Osteocyte (in vitro differentiated cells): Measurements from ENCODE around the gene HTATIP2. TPM values are rescaled to one million over a fixed set of nuclear protein-coding genes. Genes with fewer than 3 reads are reported as not detected.

ENCODE experiments used
- DNase-seq: peaks from one replicate; pipeline ENCODE4 v3.0.0; 2021; ENCODE audit warnings: mixed read lengths; ENCODE audit not compliant: unreplicated experiment; ENCODE audit errors: extremely low spot score
- H3K27ac Mint-ChIP-seq: one replicate; pipeline ENCODE4 v1.8.0; 2021; ENCODE audit warnings: mild to moderate bottlenecking, mixed read lengths; ENCODE audit not compliant: unreplicated experiment
- H3K27me3 Mint-ChIP-seq: one replicate; pipeline ENCODE4 v1.8.0; 2021; ENCODE audit warnings: mixed read lengths; ENCODE audit not compliant: unreplicated experiment
- H3K36me3 Mint-ChIP-seq: one replicate; pipeline ENCODE4 v1.8.0; 2021; ENCODE audit warnings: mixed read lengths; ENCODE audit not compliant: unreplicated experiment
- H3K4me1 Mint-ChIP-seq: one replicate; pipeline ENCODE4 v1.8.0; 2021; ENCODE audit warnings: mixed read lengths; ENCODE audit not compliant: unreplicated experiment
- H3K4me3 Mint-ChIP-seq: one replicate; pipeline ENCODE4 v1.8.0; 2021; ENCODE audit warnings: mild to moderate bottlenecking, moderate library complexity, mixed read lengths; ENCODE audit not compliant: unreplicated experiment
- H3K9me3 Mint-ChIP-seq: one replicate; pipeline ENCODE4 v1.8.0; 2021; ENCODE audit warnings: mixed read lengths; ENCODE audit not compliant: unreplicated experiment
- total RNA-seq: library from RNA; stranded (reverse); gene quantifications from 2 replicates; pipeline ENCODE4 v1.2.1, GENCODE V29; 2021
- TF ChIP-seq, protein P1 (sequence below): fragments of 200-600 bp; sonication (generic); IDR thresholded peaks from 2 replicates; pipeline ENCODE4 v1.5.0; 2021; ENCODE audit warnings: antibody characterized with exemption, mild to moderate bottlenecking, moderate library complexity

HTATIP2 gene
- total RNA-seq, 1 donor from 2014 or later = 24.2 TPM

DNA sequence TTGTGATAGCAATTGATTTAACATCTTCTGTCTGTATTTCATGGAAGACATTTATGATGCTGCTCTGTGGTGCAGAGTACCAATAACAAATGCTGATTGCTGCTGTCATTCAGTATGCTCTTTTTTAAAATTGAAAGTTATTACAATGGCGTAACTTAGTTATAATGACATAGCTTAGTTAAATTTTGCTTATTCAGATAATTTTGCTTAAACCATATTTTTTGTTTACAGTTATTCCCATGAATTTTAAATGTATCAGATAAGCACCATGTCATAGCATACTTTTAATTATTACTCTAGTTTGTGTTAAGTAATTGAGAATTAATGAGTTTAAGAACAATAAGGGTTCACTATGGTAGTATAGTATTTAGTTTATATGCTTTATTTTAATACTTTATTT lies 39.5 kb downstream of the HTATIP2 start:
- no peak for DNase-seq
- Mint-ChIP-seq H3K27me3 (no peaks in the 10 kb centered on the region), H3K27ac (no peak overlapping the region), H3K36me3 (peaks cover 36% of the 10 kb centered on the region), H3K9me3 (no peaks in the 10 kb centered on the region), H3K4me3 (no peak overlapping the region), H3K4me1 (no peaks in the 10 kb centered on the region)
- TF ChIP-seq, protein P1, sequence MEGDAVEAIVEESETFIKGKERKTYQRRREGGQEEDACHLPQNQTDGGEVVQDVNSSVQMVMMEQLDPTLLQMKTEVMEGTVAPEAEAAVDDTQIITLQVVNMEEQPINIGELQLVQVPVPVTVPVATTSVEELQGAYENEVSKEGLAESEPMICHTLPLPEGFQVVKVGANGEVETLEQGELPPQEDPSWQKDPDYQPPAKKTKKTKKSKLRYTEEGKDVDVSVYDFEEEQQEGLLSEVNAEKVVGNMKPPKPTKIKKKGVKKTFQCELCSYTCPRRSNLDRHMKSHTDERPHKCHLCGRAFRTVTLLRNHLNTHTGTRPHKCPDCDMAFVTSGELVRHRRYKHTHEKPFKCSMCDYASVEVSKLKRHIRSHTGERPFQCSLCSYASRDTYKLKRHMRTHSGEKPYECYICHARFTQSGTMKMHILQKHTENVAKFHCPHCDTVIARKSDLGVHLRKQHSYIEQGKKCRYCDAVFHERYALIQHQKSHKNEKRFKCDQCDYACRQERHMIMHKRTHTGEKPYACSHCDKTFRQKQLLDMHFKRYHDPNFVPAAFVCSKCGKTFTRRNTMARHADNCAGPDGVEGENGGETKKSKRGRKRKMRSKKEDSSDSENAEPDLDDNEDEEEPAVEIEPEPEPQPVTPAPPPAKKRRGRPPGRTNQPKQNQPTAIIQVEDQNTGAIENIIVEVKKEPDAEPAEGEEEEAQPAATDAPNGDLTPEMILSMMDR = no peak

DNA sequence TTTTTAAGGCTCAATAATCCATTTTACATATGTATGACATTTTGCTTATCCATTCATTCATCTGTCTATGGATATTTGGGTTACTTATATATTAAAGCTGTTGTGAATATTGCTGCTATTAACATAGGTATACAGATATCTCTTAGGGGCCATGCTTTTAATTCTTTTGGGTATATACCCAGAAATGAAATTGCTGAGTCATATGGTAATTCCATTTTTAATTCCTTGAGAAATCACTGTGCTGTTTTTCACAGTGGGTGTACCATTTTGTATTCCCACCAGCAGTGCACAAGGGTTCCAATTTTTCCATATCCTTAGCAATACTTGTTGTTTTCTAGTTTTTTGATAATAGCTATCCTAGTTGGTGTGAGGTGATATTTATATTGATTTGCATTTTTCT lies 43.0 kb downstream of the HTATIP2 start:
- Mint-ChIP-seq H3K4me1 (no peaks in the 10 kb centered on the region), H3K27ac (no peak overlapping the region), H3K4me3 (no peak overlapping the region), H3K27me3 (no peaks in the 10 kb centered on the region), H3K36me3 (peaks cover 38% of the 10 kb centered on the region), H3K9me3 (no peaks in the 10 kb centered on the region)
- no peak for DNase-seq
- TF ChIP-seq, protein P1 = no peak

DNA sequence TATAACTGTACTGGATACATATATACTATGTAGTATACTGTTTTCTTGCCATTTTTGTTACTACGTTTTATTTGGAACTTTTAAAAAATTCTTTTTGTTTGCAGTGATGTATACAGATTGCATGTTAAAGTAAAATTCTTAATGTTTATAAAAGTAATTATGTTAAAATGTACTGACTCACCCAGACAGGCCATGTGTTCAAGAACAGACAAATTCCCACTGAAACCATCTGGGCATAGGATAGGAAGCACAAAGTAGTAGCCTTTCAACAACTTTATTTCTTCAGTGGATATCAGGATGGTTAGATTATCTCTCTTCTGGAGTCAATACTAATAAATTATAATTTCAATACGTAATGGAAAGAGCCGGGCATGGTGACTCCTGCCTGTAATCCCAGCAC lies 43.8 kb downstream of the HTATIP2 start:
- H3K27ac Mint-ChIP-seq = no peak overlapping the region
- peaks cover 42% of the 10 kb centered on the region for H3K36me3 Mint-ChIP-seq
- no peaks in the 10 kb centered on the region for H3K4me1 Mint-ChIP-seq
- H3K9me3 Mint-ChIP-seq = no peaks in the 10 kb centered on the region
- no peak for DNase-seq
- no peaks in the 10 kb centered on the region for H3K27me3 Mint-ChIP-seq
- H3K4me3 Mint-ChIP-seq = no peak overlapping the region
- TF ChIP-seq, protein P1 = no peak

DNA sequence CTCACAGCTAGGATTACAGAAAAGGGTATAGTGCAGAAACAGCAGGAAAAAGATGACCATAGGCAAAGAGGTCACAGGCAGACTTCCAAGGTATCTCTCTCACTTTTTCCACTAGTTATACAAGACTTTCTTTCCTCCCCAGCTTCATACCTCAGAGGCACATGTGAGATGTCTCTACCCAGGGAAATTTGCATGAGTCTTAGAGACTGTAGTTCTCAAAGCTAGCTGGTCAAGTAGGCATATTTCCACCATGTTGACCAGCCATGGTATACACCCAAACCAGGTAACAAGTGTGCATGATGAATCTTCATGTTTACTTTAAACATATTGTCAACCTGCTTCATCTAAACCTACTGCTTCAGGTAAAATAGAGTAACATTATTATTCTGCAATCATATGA lies 51.9 kb downstream of the HTATIP2 start:
- Mint-ChIP-seq H3K27ac (no peak overlapping the region), H3K27me3 (no peaks in the 10 kb centered on the region), H3K4me1 (no peaks in the 10 kb centered on the region), H3K4me3 (no peak overlapping the region), H3K9me3 (no peaks in the 10 kb centered on the region), H3K36me3 (peaks cover 29% of the 10 kb centered on the region)
- TF ChIP-seq, protein P1 = no peak
- DNase-seq = no peak

DNA sequence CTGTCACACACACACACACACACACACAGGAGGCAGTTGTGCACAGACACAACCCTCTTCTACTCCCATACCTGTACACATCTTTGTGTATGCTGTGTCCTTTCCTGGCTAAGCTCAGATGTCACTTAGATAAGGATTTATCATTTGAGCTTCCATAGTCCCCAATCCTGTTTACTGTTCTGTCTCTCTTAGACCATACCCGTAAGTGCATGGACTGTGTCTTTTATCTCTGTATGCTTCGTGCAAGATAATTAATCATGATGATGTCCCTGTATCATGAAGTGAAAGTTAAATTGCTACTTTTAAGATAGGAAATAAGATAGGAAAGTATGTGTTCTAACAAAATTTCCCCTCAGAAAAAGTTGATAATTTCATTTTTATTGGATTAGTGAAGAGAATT lies 54.3 kb downstream of the HTATIP2 start:
- Mint-ChIP-seq H3K9me3 (no peaks in the 10 kb centered on the region), H3K4me3 (no peak overlapping the region), H3K36me3 (peaks cover 25% of the 10 kb centered on the region), H3K27me3 (no peaks in the 10 kb centered on the region), H3K4me1 (no peaks in the 10 kb centered on the region), H3K27ac (no peak overlapping the region)
- no peak for DNase-seq
- TF ChIP-seq, protein P1 = no peak
